ENCODE data around the gene UBE2J2.

Gene UBE2J2

GRCh38 chr1:1222575-1223225 is 51.0 kb downstream of the UBE2J2 start:
- Histone ChIP-seq H3K14ac (ENCODE audit: low read length in 2 of 2) (no peak overlapping the region), H3K9me3 (ENCODE audit: control insufficient read depth, low read length) (no peaks in the 10 kb centered on the region), H2BK15ac (ENCODE audit: low read depth, poor library complexity, severe bottlenecking) (no peak overlapping the region), H3K36me3 (ENCODE audit: control insufficient read depth in 1 of 2, insufficient read depth in 2 of 2, low read depth in 1 of 2, low read length in 2 of 2) (peaks cover 73 to 99% of the 10 kb centered on the region in 2 experiments), H4K91ac (ENCODE audit: low read length) (peak overlapping the region; percentile 12), H3K4me1 (ENCODE audit: control insufficient read depth, insufficient read depth, low read depth, low read length) (peaks cover 24% of the 10 kb centered on the region), H2AK5ac (ENCODE audit: low read length, severe bottlenecking) (no peak overlapping the region), H4K8ac (ENCODE audit: low read length) (no peak overlapping the region), H3K23ac (ENCODE audit: low read length in 2 of 2) (no peak overlapping the region), H3K79me1 (replicated peaks; ENCODE audit: low read length, poor library complexity, severe bottlenecking) (peaks cover 55% of the 10 kb centered on the region), H3K27ac (ENCODE audit: low read length, poor library complexity, severe bottlenecking) (no peak overlapping the region), H3K18ac (ENCODE audit: low read depth in 1 of 2, low read length in 2 of 2) (no peak overlapping the region), H3K27me3 (ENCODE audit: control insufficient read depth in 1 of 2, insufficient read depth in 1 of 2, low read length in 2 of 2) (no peaks in the 10 kb centered on the region), H2BK5ac (ENCODE audit: low read depth, low read length, poor library complexity, severe bottlenecking) (no peak overlapping the region), H3K4me2 (ENCODE audit: low read length, poor library complexity, severe bottlenecking) (no peak overlapping the region), H2BK12ac (ENCODE audit: low read length in 2 of 2) (no peak overlapping the region), H3K4ac (ENCODE audit: low read depth in 1 of 2, low read length in 2 of 2) (no peak overlapping the region), H2BK120ac (ENCODE audit: low read depth, low read length) (no peak overlapping the region), H3K4me3 (ENCODE audit: insufficient read depth in 1 of 2, low read depth in 1 of 2, low read length in 2 of 2) (peak overlapping the region in 1 of 2 experiments; percentile 15), H3K9ac (ENCODE audit: low read length) (no peak overlapping the region), H2AFZ (ENCODE audit: low read depth, low read length) (no peak overlapping the region)
- DNase-seq, result no peak
- WGBS, result 97% methylated on average over 44 of the region's 44 CpGs

DNA sequence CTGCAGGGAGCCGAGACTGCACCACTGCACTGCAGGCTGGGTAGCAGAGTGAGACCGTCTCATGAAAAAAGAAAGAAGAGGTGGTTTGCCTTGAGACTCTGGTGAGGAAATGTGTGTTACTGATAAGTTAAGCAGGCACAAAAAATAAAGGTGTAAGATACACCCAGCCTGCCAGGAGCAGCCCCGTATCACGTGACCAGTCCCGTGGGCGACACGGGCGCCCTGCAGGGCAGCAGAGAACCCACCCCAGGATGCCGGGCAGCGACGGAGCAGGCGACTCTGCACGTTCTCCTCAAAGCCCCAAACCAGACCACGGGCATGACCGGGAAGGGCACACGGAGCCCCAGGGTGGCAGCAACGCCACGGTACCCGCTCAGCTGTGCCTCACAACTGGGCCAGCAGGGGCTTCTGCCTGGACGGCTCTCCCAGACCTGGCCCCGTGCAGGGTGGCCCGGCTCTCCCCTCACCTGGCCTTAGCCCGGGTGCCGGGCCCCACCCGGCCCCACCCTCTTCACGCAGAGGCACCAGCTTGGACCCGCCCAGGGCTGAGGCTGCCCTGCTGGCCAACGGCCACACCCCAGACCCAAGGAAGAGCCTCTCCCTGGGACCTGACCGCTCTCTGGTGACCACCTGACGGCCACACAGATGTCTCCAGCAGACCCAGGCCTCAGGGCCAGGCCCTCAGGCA is 51.6 kb downstream of the UBE2J2 start:
- H3K79me1 ChIP-seq (replicated peaks; ENCODE audit: low read length, poor library complexity, severe bottlenecking), result peaks cover 52% of the 10 kb centered on the region
- H2BK15ac ChIP-seq (ENCODE audit: low read depth, poor library complexity, severe bottlenecking), result no peak overlapping the region
- H3K4ac ChIP-seq (ENCODE audit: low read depth in 1 of 2, low read length in 2 of 2), result no peak overlapping the region
- H3K36me3 ChIP-seq (ENCODE audit: control insufficient read depth in 1 of 2, insufficient read depth in 2 of 2, low read depth in 1 of 2, low read length in 2 of 2), result peaks cover 75 to 99% of the 10 kb centered on the region in 2 experiments
- no peaks in the 10 kb centered on the region for H3K27me3 ChIP-seq (ENCODE audit: control insufficient read depth in 1 of 2, insufficient read depth in 1 of 2, low read length in 2 of 2)
- no peak overlapping the region for H3K9ac ChIP-seq (ENCODE audit: low read length)
- no peak overlapping the region for H3K18ac ChIP-seq (ENCODE audit: low read depth in 1 of 2, low read length in 2 of 2)
- no peak overlapping the region for H4K91ac ChIP-seq (ENCODE audit: low read length)
- H2AK5ac ChIP-seq (ENCODE audit: low read length, severe bottlenecking), result no peak overlapping the region
- 96% methylated on average over 30 of the region's 30 CpGs for WGBS
- H2AFZ ChIP-seq (ENCODE audit: low read depth, low read length), result no peak overlapping the region
- no peaks in the 10 kb centered on the region for H3K9me3 ChIP-seq (ENCODE audit: control insufficient read depth, low read length)
- H4K8ac ChIP-seq (ENCODE audit: low read length), result no peak overlapping the region
- no peak overlapping the region for H3K14ac ChIP-seq (ENCODE audit: low read length in 2 of 2)
- no peak overlapping the region for H2BK120ac ChIP-seq (ENCODE audit: low read depth, low read length)
- H3K23ac ChIP-seq (ENCODE audit: low read length in 2 of 2), result no peak overlapping the region
- no peak overlapping the region for H2BK12ac ChIP-seq (ENCODE audit: low read length in 2 of 2)
- H3K27ac ChIP-seq (ENCODE audit: low read length, poor library complexity, severe bottlenecking), result no peak overlapping the region
- H3K4me3 ChIP-seq (ENCODE audit: insufficient read depth in 1 of 2, low read depth in 1 of 2, low read length in 2 of 2), result no peak overlapping the region
- H3K4me1 ChIP-seq (ENCODE audit: control insufficient read depth, insufficient read depth, low read depth, low read length), result peaks cover 30% of the 10 kb centered on the region
- H2BK5ac ChIP-seq (ENCODE audit: low read depth, low read length, poor library complexity, severe bottlenecking), result no peak overlapping the region
- no peak overlapping the region for H3K4me2 ChIP-seq (ENCODE audit: low read length, poor library complexity, severe bottlenecking)
- no peak for DNase-seq

- no peaks in the 10 kb centered on the region for H3K9me3 ChIP-seq (ENCODE audit: control insufficient read depth, low read length)
- H2BK15ac ChIP-seq (ENCODE audit: low read depth, poor library complexity, severe bottlenecking), result no peak overlapping the region
- no peak overlapping the region for H3K18ac ChIP-seq (ENCODE audit: low read depth in 1 of 2, low read length in 2 of 2)
- H3K36me3 ChIP-seq (ENCODE audit: control insufficient read depth in 1 of 2, insufficient read depth in 2 of 2, low read depth in 1 of 2, low read length in 2 of 2), result peaks cover 72 to 99% of the 10 kb centered on the region in 2 experiments
- no peak overlapping the region for H4K8ac ChIP-seq (ENCODE audit: low read length)
- H3K4me3 ChIP-seq (ENCODE audit: insufficient read depth in 1 of 2, low read depth in 1 of 2, low read length in 2 of 2), result no peak overlapping the region
- H3K4ac ChIP-seq (ENCODE audit: low read depth in 1 of 2, low read length in 2 of 2), result no peak overlapping the region
- H3K79me1 ChIP-seq (replicated peaks; ENCODE audit: low read length, poor library complexity, severe bottlenecking), result peaks cover 54% of the 10 kb centered on the region
- H3K9ac ChIP-seq (ENCODE audit: low read length), result no peak overlapping the region
- DNase-seq, result no peak
- H2AK5ac ChIP-seq (ENCODE audit: low read length, severe bottlenecking), result no peak overlapping the region
- WGBS, result 96% methylated on average over 24 of the region's 24 CpGs
- H3K27me3 ChIP-seq (ENCODE audit: control insufficient read depth in 1 of 2, insufficient read depth in 1 of 2, low read length in 2 of 2), result no peaks in the 10 kb centered on the region
- H2AFZ ChIP-seq (ENCODE audit: low read depth, low read length), result no peak overlapping the region
- H2BK120ac ChIP-seq (ENCODE audit: low read depth, low read length), result no peak overlapping the region
- H3K27ac ChIP-seq (ENCODE audit: low read length, poor library complexity, severe bottlenecking), result no peak overlapping the region
- no peak overlapping the region for H3K4me2 ChIP-seq (ENCODE audit: low read length, poor library complexity, severe bottlenecking)
- H2BK12ac ChIP-seq (ENCODE audit: low read length in 2 of 2), result no peak overlapping the region
- H3K4me1 ChIP-seq (ENCODE audit: control insufficient read depth, insufficient read depth, low read depth, low read length), result peaks cover 41% of the 10 kb centered on the region
- H3K23ac ChIP-seq (ENCODE audit: low read length in 2 of 2), result no peak overlapping the region
- H2BK5ac ChIP-seq (ENCODE audit: low read depth, low read length, poor library complexity, severe bottlenecking), result no peak overlapping the region
- H3K14ac ChIP-seq (ENCODE audit: low read length in 2 of 2), result no peak overlapping the region
- H4K91ac ChIP-seq (ENCODE audit: low read length), result no peak overlapping the region
These were observed 53.5 kb downstream of the UBE2J2 start for GRCh38 chr1:1220197-1220596.

DNA sequence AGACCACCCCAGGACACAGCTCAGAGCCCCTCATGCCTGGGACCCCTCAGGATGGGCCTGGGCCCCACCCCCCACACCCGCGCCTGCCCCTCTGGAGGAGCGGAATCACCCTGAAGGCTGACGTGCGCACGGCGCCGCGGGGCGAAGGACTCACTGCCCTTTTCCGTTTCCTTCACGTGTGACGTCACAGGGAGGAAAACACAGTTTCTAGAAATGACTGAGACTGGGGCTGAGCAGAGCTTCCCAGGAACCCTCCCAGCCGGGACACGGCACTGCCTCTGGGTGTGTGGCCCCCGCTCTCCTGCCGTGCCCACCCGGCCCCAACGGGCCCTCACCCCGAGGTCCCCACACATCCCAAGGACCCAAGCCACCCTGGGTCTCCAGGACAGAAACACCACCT is 54.3 kb downstream of the UBE2J2 start:
- Histone ChIP-seq H3K9me3 (ENCODE audit: control insufficient read depth, low read length) (no peaks in the 10 kb centered on the region), H3K4ac (ENCODE audit: low read depth in 1 of 2, low read length in 2 of 2) (no peak overlapping the region), H4K91ac (ENCODE audit: low read length) (no peak overlapping the region), H3K79me1 (replicated peaks; ENCODE audit: low read length, poor library complexity, severe bottlenecking) (peaks cover 45% of the 10 kb centered on the region), H2BK15ac (ENCODE audit: low read depth, poor library complexity, severe bottlenecking) (no peak overlapping the region), H3K14ac (ENCODE audit: low read length in 2 of 2) (no peak overlapping the region), H3K9ac (ENCODE audit: low read length) (no peak overlapping the region), H2BK5ac (ENCODE audit: low read depth, low read length, poor library complexity, severe bottlenecking) (no peak overlapping the region), H3K23ac (ENCODE audit: low read length in 2 of 2) (no peak overlapping the region), H2BK12ac (ENCODE audit: low read length in 2 of 2) (no peak overlapping the region), H3K36me3 (ENCODE audit: control insufficient read depth in 1 of 2, insufficient read depth in 2 of 2, low read depth in 1 of 2, low read length in 2 of 2) (peaks cover 64 to 93% of the 10 kb centered on the region in 2 experiments), H4K8ac (ENCODE audit: low read length) (no peak overlapping the region), H3K4me1 (ENCODE audit: control insufficient read depth, insufficient read depth, low read depth, low read length) (peaks cover 49% of the 10 kb centered on the region), H3K4me2 (ENCODE audit: low read length, poor library complexity, severe bottlenecking) (no peak overlapping the region), H2AFZ (ENCODE audit: low read depth, low read length) (no peak overlapping the region), H3K18ac (ENCODE audit: low read depth in 1 of 2, low read length in 2 of 2) (no peak overlapping the region), H3K27me3 (ENCODE audit: control insufficient read depth in 1 of 2, insufficient read depth in 1 of 2, low read length in 2 of 2) (no peaks in the 10 kb centered on the region), H3K4me3 (ENCODE audit: insufficient read depth in 1 of 2, low read depth in 1 of 2, low read length in 2 of 2) (no peak overlapping the region), H2AK5ac (ENCODE audit: low read length, severe bottlenecking) (no peak overlapping the region), H2BK120ac (ENCODE audit: low read depth, low read length) (no peak overlapping the region), H3K27ac (ENCODE audit: low read length, poor library complexity, severe bottlenecking) (no peak overlapping the region)
- DNase-seq, result no peak
- WGBS, result 98% methylated on average over 20 of the region's 20 CpGs
